NCI-H2081 (cell line): ENCODE results near the gene AXIN1.
"Not testable (repeated sequence)": the region's sequence is repeated elsewhere in the genome, so short reads cannot be mapped to it uniquely, and the experiment has no call there.

Experiments used
- DNase-seq, 2 experiments: peaks; one replicate each; lab custom pipeline; 2025; lab: John Stamatoyannopoulos, UW

Gene AXIN1

DNA sequence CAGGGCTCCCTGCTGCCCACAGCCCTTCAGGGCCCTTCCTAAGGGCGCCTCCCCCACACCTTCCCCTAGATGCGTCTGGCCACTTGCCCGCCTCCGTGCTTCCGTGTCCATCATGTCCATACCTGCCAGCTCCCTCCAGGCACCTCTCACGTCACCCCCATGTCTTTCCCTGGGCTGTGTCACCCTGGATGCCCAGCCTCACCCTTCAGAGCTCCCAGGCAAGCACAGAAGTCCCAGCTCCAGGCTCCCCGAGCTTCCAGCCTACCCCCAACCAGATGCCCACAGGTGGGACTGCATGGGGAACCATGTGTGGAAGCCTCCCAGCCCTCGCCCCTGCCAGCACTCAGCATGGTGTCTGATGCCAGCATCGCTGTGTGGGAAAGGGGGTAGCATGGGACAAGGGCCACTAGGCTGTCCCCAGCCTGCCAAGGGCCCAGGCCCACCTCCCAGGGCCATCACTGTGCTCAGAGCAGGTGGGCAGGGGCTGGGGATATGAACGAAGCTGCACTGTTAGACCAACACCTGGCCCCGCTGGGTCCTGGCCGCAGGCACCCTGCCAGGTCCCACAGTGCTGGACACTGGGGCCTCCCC, 1.9 kb upstream of the AXIN1 start:
- DNase-seq = no peak

DNA sequence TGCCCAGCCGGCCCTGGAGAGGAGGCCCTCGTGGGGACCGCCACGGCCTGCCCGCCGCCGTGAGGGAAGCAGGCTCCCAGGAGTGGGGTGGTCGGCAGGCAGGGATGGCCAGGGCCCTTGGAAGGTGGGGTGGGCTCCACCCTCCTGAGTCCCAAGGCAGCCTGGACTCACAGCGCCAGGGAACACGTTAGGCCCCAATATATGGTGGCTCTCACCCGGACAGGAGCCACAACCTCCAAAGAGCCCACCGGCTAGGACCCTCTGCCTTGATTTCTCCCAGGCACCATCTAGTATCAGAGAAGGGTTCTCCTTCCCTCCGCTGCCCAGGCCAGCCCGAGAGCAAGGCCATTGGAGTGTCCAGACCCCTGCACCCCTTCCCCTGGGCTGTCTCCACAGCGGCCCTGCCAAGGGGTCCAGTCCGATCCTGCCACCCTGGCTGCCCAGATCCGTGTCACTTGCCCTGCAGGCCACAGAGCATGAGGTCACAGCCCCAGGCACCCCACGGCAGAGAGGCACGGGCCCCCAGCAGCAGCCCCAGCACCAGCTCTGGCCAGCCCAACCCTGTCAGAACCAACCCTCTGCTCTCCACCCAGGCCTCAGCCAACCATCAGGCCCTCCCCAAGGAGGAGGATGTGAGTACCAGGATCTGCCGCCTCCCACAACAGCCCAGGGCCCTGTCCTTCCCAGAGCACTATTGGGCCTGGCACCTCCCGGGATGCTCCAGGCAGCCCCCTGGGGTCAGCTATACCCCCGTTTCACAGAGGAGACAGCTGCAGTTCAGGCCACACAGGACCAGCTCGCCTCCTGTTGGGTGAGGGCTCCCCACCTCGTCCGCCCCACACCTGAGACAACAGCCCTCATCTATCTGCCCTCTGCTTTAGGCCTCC, 1.1 kb upstream of the AXIN1 start:
- no peak for DNase-seq

DNA sequence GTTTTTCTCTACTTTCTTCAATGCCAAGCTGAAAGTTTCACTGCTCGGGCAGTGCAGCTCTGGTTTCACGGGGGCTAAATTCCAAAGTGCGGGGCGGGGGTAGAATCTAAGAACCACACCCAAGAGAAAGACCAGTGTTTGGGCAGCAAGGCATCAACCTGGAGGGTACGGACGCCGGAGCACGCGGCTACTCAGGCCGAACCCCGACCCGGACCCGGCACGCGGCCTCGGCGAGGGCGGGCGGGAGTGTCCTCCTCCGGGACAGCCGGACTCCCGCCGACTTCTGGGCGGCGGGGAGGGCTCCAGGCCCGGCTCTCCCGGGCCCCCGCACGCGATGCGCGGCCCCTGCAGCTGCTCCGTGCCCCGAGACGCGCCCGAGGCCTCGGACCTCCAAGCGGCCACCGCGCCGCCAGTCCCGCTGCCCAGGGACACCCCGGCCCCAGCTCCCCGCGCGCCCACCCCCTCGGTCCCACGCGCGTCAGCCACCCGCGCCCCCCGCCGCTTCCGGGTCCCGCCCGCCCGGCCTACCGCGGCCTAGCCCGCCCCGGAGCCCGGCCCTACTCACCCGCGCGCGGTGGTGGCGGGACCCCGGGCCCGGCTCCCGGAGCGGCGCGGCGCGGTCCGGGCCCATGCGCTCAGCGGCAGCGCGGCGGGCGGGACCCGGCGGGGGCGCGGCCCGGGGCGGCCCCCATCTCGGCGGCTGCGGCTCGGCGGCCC, 561 bp downstream of the AXIN1 start:
- DNase-seq = no peak

DNA sequence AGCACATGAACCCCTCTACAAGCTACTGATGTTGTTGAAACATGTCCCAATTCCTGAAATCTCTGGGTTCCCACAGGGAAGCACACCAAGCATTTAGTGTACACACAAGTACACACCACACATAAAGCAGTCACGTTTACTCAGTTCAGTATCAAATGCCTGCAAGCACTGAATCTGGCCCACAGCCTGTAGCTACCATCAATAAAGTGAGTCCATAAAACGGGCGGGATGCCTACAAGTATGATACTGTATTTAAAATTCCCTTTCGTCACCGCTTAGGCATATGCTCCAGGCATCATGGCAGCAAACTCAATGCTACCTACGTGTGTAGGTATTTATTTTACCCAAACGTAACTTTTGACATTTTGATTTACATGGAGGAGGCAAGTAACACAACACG, 2.3 kb downstream of the AXIN1 start:
- no peak for DNase-seq

DNA sequence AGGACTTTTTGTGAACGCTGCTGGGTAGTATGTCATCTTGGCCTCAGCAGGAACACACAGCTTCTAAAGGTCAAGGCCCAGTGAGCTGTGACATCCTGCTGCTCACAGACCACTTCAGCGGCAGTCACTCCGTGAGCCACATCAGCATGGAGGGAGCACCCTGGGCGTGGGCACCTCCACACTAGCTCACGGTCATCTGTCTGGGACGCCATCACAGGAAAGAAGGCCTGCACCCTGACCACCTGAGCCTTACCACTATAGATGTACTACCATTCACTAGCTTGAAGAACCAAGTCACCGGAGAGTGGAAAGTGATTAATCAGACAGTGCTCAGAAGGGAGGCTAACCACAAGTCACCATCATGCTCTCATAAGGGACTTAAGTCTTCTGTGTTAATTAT, 3.3 kb downstream of the AXIN1 start:
- no peak for DNase-seq

DNA sequence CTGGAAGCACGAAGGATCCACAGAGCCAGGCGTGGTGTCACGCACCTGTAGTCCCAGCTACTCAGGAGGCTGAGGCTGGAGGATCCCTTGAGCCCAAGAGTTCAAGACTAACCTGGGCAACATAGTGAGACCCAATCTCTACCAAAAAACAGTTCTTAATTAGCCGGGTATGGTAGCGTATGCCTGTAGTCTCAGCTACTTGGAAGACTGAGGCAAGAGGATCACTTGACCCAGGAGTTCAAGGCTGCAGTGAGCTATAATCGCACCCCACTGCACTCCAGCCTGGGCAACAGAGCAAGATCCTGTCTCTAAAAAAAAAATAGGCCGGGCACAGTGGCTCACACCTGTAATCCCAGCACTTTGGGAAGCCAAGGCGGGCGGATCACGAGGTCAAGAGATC, 4.0 kb downstream of the AXIN1 start:
- DNase-seq = not testable (repeated sequence)

DNA sequence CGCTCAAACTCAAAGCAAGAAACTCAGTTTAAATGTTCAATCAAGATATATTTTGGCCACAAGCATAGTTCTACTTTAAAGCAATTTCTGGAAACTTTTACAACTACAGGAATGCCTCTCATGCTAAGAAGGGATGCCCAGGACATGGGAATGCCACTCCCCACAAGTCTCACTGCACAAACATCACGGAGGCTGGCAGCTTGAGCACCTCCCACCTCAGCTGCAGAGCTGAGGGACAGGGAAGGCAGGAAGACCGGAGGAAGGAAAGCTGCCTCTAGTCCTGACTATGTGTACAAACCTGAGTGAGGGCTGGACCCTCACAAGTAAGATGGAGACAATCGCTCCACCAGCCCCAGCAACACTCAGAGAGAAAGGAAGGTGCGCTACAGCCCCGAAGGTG, 5.3 kb downstream of the AXIN1 start:
- DNase-seq = no peak

DNA sequence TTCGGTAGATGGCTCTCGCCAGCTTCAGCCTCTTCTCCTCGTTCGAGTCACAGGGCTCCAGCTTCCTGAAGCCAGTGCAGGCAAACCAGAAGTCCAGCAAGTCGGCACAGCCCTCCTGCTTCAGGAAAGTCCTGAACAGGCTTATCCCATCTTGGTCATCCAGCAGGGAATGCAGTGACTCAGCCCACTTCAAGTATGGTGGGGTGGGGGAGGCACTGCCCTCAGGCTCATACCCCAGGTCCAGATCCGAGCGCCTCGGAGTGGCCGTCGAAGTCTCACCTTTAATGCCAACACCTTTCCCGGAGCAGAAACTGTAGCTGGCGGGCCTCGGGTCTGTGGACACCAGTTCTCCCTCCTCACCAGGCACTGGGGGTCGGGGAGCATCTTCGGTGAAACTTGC, 5.9 kb downstream of the AXIN1 start:
- no peak for DNase-seq

DNA sequence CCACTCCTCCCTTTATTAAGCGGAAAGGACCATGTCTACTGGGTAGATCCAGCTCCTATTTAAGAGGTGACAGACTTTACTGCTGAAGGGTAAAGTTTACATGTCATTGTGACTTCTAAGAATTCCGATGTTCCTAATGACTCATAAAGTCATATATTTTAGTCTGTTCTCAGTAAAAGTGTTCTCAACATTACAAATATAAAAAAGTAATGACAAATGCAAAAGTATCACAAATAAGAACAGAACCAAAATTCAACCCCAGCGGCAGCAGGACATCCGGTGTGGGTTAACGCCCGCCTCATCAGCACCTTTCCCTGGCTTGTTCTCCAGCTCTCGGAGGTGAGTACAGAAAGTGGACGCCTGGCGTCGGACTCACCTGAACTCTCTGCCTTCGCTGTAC, 6.8 kb downstream of the AXIN1 start:
- DNase-seq = no peak

DNA sequence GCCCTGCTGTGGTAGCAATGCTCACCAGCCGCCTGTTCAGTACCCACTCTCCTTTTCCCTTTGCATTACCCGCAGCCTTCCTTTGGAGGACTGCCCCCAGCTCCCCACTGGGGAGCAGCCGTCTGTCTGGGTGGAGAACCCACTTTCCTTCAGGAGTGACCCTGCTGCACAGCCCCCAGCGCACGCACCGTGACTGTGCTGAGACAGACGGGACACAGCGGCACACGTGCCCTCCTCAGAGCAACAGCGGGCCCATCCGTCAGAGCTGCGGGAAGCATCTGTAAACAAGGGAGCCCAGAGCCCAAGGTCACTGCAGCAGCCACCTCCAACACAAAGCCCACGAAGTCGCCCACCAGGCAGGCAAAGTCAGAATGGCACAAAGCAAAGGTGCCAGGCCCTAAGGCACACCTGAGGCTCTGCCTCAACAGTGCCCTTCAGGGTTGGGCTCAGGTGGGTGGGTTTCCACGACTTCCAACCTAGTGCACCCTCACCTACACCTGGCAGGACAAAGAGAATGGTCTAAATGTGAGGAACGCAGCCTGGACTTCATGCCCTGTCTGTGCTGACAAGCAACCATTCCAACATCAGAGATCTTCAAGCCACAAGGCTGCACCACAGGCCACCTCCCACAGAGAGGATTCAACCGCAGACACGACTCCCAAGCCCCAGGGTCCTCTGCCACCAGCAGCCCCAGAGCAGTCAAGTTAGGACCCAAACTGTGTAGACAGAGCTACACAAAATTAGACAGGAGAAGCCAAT, 9.9 kb downstream of the AXIN1 start:
- no peak for DNase-seq

DNA sequence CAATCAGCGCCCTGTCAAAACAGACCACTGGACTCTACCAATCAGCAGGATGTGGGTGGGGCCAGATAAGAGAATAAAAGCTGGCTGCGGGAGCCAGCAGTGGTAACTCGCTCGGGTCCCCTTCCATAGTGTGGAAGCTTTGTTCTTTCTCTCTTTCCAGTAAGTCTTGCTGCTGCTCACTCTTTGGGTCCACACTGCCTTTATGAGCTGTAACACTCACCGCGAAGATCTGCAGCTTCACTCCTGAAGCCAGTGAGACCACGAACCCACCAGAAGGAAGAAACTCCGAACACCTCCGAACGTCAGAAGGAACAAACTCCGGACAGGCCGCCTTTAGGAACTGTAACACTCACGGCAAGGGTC, 10.6 kb downstream of the AXIN1 start:
- not testable (repeated sequence) for DNase-seq

DNA sequence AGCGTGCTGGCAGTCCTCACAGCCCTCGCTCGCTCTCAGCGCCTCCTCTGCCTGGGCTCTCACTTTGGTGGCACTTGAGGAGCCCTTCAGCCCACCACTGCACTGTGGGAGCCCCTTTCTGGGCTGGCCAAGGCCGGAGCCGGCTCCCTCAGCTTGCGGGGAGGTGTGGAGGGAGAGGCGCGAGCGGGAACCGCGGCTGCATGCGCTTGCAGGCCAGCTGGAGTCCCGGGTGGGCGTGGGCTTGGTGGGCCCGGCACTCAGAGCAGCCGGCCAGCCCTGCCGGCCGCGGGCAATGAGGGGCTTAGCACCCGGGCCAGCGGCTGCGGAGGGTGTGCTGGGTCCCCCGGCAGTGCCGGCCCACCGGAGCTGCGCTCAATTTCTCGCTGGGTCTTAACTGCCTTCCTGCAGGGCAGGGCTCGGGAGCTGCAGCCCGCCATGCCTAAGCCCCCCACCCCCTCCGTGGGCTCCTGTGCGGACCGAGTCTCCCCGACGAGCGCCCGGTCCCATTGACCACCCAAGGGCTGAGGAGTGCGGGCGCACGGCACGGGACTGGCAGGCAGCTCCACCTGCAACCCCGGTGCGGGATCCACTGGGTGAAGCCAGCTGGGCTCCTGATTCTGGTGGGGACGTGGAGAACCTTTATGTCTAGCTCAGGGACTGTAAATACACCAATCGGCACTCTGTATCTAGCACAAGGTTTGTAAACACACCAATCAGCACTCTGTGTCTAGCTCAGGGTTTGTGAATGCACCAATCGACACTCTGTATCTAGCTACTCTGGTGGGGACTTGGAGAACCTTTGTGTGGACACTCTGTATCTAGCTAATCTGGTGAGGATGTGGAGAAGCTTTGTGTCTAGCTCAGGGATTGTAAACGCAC, 11.2 kb downstream of the AXIN1 start:
- DNase-seq = not testable (repeated sequence)

DNA sequence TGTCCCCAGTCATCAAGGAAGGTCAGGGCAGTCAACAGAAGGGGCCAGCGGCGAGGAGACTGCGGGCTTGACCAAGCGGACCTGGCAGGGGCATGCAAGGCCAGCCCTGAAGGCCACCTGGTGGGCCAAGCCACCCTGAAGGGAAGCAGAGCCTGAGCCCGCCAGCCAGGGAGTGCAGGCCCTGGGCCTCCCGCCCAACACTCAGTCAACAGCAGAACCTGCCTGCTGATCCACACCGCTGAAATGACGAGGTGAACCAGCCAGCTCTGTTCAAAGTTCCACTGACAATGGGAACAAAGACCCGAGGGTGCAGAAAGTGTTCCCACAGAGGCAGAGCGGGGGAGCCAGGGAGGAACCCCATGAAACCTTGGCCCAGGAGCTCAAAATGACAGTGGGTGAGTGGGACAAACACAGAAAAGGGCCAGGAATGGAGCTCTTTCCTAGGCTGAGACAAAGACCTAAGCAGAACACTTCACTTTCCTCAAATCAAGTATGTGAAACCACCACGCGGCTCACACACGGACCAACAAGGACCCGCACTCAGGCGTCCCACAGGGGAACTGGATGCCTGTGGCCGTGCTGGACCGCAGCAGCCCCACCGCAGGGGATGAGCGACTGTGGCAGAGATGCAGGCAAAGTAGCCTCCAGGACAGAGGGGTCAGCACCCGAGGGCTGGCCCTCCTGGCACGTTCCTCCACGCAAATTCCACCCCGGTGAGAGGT, 12.0 kb downstream of the AXIN1 start:
- no peak for DNase-seq

DNA sequence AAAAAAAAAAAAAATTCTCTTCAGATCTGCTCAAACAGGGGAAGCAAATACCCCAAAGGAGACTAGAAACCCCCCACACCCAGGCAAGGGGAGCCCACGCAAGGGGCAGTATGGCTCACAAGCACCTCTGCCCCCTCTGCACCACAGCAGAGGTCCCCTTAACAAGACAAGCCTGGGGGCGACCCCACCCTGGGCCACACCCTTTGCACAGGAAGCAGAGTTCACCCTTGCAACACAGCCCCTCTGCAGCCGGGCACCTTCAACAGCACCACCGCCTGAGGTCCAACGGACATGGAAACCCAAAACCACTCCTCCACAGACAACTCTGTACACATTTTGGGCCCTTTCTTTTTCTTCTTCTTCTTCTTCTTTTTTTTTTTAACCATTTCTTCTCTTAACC, 12.8 kb downstream of the AXIN1 start:
- no peak for DNase-seq

DNA sequence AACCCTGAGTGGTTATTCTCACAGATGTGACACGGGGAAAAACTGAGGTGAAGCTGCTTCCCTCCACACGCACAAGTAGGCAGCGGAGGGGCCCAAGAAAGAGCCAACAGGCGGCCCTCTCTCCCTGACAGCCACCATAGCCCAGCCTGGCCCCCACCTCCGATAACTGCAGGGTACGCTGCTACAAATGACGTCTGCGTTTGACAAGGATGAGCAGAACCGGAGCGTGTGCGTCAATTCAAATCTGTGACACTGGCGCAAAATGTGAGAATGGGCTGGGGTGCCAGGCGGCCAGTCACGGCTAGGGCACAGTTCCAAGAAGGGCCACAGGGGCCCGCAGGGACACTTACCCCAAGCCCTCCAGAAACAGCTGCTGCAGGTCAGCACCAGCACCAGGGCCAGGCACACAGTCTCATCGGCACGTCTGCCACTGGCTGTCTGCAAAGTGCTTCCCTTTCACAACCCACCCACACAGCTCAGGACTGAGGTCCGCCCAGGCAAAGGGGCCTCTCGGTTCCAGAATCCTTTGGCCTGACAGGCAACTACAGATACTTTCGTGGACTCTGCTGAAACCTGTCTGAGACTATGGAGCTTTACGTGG, 14.4 kb downstream of the AXIN1 start:
- DNase-seq = no peak

DNA sequence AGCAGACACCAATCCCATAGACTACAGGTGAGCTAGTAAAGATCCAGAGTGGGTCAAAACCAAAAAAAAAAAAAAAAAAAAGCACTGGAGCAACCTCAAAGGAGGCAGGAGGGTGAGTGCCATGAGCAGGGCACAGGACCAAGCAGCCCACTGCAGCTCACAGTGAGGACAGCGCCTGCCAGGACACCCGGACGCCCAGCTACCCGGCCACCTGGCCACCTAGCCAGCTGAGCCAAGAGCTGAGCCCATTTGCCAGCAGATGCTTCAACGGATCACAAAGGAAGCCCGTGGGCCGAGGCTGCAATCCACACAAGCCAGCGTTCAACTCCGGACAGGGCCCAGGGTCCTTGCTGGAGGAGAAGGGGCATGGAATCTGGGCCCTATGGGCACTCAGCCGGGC, 15.1 kb downstream of the AXIN1 start:
- DNase-seq = peak in 1 of 2 experiments; percentile 6

DNA sequence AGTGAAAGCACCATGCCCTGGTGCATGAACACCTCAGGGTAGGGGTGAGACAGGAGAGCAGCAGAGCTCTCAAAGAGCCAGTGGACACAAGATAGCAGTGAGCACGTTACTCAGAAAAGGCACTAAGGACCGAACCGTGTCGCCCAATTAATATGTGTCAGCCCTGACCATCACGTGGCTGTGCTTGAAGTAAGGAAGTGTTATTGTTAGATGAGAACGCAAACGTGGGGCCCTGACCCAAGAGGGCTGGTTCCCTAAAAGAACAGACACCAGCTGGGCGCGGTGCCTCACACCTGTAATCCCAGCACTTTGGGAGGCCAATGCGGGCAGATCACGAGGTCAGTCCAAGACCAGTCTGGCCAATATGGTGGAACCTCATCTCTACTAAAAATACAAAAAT, 16.3 kb downstream of the AXIN1 start:
- no peak for DNase-seq

DNA sequence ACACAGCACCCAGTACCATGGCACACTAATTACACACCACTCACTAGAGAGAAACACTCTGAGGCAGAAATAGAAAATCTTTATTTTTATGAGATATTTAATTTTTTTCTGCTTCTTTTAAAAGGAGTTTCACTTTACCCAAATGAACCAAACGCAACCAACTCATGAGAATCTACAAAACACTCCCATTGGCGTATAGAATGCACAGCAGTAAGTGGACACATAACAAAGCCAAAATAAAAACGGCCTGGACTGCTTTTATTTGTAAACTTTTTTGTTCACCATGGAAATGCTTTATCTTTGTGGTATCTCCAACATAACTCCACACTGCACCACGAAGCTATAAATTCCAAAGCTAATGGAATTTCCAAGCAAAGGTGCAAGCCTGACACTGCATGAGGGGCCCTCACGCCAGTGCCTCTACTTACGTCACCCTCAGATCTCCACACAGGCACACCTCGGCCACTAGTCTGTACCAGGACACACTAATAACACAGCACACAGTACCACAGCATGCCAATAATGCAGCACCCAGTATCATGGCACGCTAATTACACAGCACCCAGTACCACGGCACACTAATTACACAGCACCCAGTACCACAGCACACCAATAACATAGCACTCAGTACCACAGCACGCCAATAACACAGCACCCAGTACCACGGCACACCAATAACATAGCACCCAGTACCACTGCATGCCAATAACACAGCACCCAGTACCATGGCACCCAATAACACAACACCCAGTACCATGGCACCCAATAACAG, 17.5 kb downstream of the AXIN1 start:
- DNase-seq = not testable (repeated sequence)

DNA sequence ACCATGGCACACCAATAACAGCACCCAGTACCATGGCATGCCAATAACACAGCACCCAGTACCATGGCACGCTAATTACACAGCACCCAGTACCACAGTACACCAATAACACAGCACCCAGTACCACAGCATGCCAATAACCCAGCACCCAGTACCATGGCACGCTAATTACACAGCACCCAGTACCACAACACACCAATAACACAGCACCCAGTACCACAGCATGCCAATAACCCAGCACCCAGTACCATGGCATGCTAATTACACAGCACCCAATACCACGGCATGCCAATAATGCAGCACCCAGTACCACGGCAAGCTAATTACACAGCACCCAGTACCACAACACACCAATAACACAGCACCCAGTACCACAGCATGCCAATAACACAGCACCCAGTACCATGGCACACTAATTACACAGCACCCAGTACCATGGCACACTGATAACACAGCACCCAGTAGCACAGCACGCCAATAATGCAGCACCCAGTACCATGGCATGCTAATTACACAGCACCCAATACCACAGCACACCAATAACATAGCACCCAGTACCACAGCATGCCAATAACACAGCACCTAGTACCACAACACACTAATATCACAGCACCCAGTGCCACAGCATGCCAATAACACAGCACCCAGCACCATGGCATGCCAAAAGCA, 18.2 kb downstream of the AXIN1 start:
- DNase-seq = not testable (repeated sequence)
